ENCODE measurements around the gene ELAVL1.

GRCh38 chr19:7973883-7974282 is 31.6 kb downstream of the ELAVL1 start:
- TF ChIP-seq CTCF (IDR thresholded peaks at IDR 0.05), result no peak
- no peak for TF ChIP-seq POLR2A (IDR thresholded peaks at IDR 0.05)

Data from testis (tissue), 2 donors.